Measurements from ENCODE around the gene IFRD2. TPM values are rescaled to one million over a fixed set of nuclear protein-coding genes. Genes with fewer than 3 reads are reported as not detected.
A peak's percentile ranks its signal among the peaks of the same experiment; 100 is the strongest.

IFRD2 gene
- total and polyA plus RNA-seq, 2 of the 13 experiments (the other 11 are each of a cell fraction or from before 2014, with no cell fraction given): 32.8 to 96.1 TPM

- peak overlapping the region; percentile 87; the same call in 1 of the 2 replicates for H3K4me2 ChIP-seq (ENCODE audit: low read depth, low read length)
- POLR2A ChIA-PET: interaction anchor here (0.9 to 7.9 kb wide), 5 partner anchors 10 to 102 kb away, joined by 3 to 222 read pairs (median 5); partner anchors contain the start of gene HYAL2
- FAIRE-seq (no peak), DNase-seq (ENCODE audit: low spot score) (no peak), ATAC-seq (no peak)
- H4K20me1 ChIP-seq (ENCODE audit: insufficient read depth, low read length): peaks cover 6% of the 10 kb centered on the region
- CTCF ChIA-PET (ENCODE audit: low intra/inter-chr PET ratio, low total read pairs): no interaction called here
- H3K27ac ChIP-seq (ENCODE audit: extremely low read length, insufficient read depth, low read length): peak overlapping the region; percentile 10
- peaks cover 1 to 3% of the 10 kb centered on the region in 2 experiments; a peak in 2 of 5 replicates for H3K36me3 ChIP-seq (replicated peaks in 1 of 2; ENCODE audit: control insufficient read depth in 1 of 2, insufficient read depth in 2 of 2, low read length in 2 of 2)
- no peaks in the 10 kb centered on the region; a peak in 1 of 5 replicates for H3K27me3 ChIP-seq (ENCODE audit: control insufficient read depth in 1 of 2, insufficient read depth in 2 of 2, low read length in 2 of 2)
- no peaks in the 10 kb centered on the region for H3K9me3 ChIP-seq (ENCODE audit: low read length)
- intact Hi-C loops (cut with micrococcal nuclease; ENCODE audit: unreplicated experiment): no loop called here
- no peak overlapping the region for H2AFZ ChIP-seq (ENCODE audit: low read length)
- BruUV-seq (replicated peaks): no TSS peak
- H3K4me3 ChIP-seq (replicated peaks in 1 of 3; ENCODE audit: insufficient read depth in 1 of 3, low read depth in 2 of 3, low read length in 3 of 3): no peak overlapping the region
- H3K4me1 ChIP-seq (ENCODE audit: insufficient read depth, low read length): peaks cover 60% of the 10 kb centered on the region
- no peak overlapping the region for H3K9ac ChIP-seq (ENCODE audit: insufficient read depth, low read depth, low read length)
- TF ChIP-seq FOXO1 (CRISPR knock-in tag; IDR thresholded peaks at IDR 0.05) (no peak), MAFG (CRISPR knock-in tag; IDR thresholded peaks at IDR 0.05) (0 out of 2 replicates have a peak, but pooled peaks have one; percentile 10), PAX8 (CRISPR knock-in tag; IDR thresholded peaks at IDR 0.05; ENCODE audit: borderline replicate concordance) (no peak), MAFF (IDR thresholded peaks at IDR 0.05; ENCODE audit: low read depth, low read length) (peak; percentile 6; the same call in 1 of the 2 replicates), TBX2 (CRISPR knock-in tag; IDR thresholded peaks at IDR 0.05; ENCODE audit: borderline replicate concordance) (0 out of 2 replicates have a peak, but pooled peaks have one; percentile 21), THAP8 (CRISPR knock-in tag; IDR thresholded peaks at IDR 0.05; ENCODE audit: borderline replicate concordance) (no peak), NR2F6 (IDR thresholded peaks at IDR 0.05) (no peak), NR2F6 (CRISPR knock-in tag; IDR thresholded peaks at IDR 0.05) (0 out of 2 replicates have a peak, but pooled peaks have one; percentile 29), SETDB1 (CRISPR knock-in tag; IDR thresholded peaks at IDR 0.05; ENCODE audit: borderline replicate concordance) (no peak)
- WGBS (ENCODE audit: low lambda C conversion rate): no CpG with 5 or more reads among the region's 2 CpGs
- in situ Hi-C loops (cut with HindIII; ENCODE audit: extremely low pct_ligation_motif_present, low pct_unique_long_range_greater_than_20kb): no loop called here
- H3K79me2 ChIP-seq (ENCODE audit: insufficient read depth, low read length): peaks cover 27% of the 10 kb centered on the region
Observed at GRCh38 chr3:50297384-50297775, 5.2 kb upstream of the IFRD2 start.

Measured in HepG2 (cell line).